HG03103 (cell line): ENCODE results near the gene ZNF117.
"Not testable (repeated sequence)": the region's sequence is repeated elsewhere in the genome, so short reads cannot be mapped to it uniquely, and the experiment has no call there.

Experiments
- ATAC-seq: cut with Tn5 transposase; IDR thresholded peaks from one replicate; pipeline ENCODE4 v1.9.1; 2021; ENCODE audit warnings: low read depth; ENCODE audit not compliant: unreplicated experiment

The ZNF117 gene

DNA sequence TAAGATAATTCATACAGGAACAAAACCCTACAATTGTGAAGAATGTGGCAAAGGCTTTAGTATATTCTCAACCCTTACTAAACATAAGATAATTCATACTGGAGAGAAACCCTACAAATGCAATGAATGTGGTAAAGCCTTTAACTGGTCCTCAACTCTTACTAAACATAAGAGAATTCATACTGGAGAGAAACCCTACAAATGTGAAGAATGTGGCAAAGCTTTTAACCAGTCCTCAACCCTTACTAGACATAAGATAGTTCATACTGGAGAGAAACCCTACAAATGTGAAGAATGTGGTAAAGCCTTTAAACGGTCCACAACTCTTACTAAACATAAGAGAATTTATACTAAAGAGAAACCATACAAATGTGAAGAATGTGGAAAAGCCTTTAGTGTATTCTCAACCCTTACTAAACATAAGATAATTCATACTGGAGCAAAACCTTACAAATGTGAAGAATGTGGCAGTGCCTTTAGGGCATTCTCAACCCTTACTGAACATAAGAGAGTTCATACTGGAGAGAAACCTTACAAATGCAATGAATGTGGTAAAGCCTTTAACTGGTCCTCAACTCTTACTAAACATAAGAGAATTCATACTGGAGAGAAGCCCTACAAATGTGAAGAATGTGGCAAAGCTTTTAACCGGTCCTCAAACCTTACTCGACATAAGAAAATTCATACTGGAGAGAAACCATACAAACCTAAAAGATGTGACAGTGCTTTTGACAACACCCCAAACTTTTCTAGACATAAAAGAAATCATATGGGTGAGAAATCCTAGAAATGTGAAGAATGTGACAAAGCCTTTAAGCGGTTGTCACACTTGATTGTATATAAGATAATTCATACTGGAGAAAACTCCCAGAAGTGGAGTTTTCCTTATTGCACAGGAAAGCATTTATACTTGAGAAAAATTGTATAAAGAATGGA is 62.3 kb downstream of the ZNF117 start:
- ATAC-seq: not testable (repeated sequence)
